ENCODE measurements around the gene CASS4.

Gene CASS4, protein sequence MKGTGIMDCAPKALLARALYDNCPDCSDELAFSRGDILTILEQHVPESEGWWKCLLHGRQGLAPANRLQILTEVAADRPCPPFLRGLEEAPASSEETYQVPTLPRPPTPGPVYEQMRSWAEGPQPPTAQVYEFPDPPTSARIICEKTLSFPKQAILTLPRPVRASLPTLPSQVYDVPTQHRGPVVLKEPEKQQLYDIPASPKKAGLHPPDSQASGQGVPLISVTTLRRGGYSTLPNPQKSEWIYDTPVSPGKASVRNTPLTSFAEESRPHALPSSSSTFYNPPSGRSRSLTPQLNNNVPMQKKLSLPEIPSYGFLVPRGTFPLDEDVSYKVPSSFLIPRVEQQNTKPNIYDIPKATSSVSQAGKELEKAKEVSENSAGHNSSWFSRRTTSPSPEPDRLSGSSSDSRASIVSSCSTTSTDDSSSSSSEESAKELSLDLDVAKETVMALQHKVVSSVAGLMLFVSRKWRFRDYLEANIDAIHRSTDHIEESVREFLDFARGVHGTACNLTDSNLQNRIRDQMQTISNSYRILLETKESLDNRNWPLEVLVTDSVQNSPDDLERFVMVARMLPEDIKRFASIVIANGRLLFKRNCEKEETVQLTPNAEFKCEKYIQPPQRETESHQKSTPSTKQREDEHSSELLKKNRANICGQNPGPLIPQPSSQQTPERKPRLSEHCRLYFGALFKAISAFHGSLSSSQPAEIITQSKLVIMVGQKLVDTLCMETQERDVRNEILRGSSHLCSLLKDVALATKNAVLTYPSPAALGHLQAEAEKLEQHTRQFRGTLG

DNA sequence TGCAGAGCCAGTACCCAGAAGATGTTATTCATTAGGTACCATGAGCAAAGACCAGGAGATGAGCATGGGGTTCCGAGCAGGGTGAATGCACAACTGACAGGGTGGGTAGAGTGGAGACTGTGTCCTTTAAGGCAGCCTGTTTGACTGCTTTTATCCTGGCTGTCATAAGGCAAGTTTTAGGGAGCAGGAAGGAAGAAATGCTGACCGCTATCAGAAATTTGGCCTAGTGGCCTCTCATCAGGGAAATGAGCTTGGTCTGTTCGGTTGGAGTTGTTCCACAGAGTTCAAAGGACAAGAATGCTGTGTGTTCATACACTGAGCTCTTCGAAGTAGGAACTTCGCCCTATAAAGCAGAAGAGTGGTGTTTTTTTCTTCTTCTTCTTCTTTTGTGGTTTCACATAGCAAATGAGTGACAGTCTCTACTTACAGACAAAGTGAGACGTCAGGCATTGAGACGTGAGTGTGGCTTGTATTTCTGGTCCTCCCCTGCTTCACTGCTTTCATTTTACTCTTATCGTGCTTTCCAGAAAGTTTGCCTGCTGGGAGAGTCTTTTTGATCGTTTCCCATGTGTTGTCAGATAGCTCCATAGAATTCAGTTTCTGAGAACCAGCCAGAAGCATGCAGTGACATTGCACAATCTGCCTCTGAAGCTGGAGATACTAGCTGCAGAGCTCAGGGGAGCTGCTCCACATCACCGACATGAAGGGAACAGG lies at the start of gene CASS4:
Gene CASS4, plus strand, starts transcription at position 502 of the 714 bp plus-strand sequence. Its CDS starts 199 bp downstream, at position 701.
- intact Hi-C loops (cut with DNase I): no loop called here
- DNase-seq: no peak

DNA sequence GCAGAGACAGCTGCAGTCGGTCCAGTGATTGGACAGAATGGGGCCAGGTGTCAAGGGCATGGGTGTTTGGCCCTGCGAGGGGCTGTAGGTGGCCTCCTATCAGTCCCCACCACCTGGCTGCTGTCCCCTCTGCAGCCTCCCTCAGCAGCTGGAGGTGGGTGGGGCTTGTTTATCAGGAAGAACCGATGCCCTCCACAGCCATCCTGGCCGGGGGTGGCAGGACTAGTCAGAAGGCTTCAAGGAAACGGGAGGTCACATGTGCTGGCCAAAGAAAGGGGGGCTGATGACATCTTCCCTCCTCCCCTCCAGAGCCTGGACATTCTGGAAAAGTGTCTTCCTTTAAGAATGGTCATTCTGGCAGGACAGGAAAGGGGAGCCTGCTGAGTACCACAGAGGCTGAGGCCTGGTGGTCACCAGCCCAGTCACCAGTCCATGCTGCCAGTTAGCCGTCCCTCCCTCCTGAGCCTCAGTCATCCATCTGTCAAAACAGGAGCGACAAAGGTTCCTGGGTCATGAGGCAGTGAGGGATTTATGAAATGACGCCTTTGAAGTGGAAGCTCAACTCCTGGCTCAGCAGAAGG lies 49.1 kb upstream of the CASS4 start:
- DNase-seq: peak in 1 of 10 donors; percentile 80

DNA sequence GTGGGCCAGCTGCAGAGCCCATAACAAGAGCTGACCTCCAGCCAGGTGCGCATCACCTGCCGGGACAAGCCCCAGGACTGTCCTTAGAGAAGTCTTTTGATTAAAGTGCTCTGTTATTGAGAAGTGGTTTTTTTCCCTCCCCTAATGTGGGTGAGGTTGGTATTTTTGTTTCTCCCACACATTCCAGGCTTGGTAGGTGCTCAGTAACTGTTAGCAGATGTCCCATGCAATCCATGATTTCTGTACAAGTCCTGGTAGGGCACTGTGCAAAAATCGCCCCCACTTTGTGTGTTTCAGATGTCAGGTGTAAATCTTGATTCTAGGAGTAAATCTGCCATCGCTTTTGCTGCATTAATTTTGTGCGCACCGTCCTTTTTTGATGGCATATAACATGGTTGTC lies 48.6 kb upstream of the CASS4 start:
- DNase-seq: no peak
- intact Hi-C loops (cut with DNase I): no loop called here

More for the DNA sequence above, 49.1 kb upstream of the CASS4 start:
- intact Hi-C loops (cut with DNase I): no loop called here

DNA sequence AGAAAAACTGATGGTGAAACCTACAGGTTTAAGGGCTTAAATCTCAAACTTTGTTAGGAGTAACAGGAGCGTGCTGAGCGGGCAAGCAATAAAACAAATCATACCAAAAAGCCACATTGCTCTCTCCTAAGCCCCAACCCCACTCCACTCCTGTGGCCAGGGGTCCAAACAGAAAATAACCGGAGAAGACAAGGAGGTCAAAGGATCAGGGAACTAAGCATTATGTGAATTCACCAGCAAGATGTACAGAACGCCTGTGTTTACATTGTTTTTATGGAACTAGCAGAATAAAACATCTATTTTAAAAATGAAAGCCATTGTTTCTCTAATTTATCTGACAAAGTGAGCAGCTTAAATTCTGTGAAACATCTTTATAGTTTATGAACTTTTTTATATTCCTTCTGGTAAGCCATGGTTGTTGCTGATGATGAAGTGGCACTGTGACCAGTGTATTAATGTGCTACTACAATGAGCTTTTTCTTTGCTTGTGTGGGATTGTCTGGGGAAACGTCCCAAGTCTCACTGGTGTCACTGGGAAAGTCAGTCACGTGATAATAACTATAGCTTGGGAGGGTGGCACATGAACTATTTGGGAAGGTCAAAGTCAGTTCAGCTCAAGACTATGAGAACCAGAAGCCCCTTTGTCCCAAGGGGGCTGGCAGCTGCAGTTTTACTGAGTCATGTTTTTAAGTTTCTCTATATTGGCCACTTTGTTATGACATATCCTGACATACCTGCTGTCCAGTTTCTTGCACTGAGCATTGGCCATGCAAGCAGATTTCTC lies 43.5 kb upstream of the CASS4 start:
- intact Hi-C loops (cut with DNase I): no loop called here
- DNase-seq: peak in 1 of 10 donors; percentile 26

DNA sequence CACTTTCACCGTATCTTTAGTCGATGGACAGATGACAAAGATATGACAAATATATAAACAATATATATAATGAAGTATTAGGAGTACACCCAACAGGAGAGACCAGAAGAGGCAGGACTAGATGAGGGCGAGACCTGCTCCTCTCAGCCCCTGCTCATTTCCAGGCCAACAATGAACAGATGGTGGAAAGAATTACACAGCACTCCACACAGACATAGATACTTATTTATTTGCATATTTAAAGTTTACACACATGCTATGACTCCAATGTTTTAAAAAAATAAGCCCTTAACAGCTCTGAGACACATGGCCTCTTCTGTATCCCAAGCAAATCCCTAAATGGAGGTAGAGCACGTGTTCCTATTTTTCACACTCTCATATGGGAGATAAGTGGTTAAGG lies 42.9 kb upstream of the CASS4 start:
- no peak for DNase-seq
- intact Hi-C loops (cut with DNase I): no loop called here

DNA sequence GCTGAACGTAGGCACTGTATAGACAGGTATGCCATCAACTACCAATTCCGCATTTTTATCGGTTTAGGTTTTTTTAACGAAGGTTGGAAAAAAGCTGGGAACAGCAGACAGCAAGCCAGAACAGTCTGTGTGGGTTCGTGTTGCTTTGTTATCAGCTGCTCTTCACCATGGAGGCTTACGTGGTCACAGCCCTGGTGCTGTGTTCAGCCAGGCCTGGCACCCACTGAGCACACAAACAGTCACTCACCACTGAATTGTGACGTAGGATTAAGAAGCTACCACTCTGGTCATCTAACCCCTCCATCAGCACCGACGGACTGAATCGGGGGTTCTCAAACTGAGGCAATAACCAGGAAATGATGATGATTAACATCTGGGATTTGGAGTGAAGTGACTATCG lies 40.1 kb upstream of the CASS4 start:
- intact Hi-C loops (cut with DNase I): no loop called here

DNA sequence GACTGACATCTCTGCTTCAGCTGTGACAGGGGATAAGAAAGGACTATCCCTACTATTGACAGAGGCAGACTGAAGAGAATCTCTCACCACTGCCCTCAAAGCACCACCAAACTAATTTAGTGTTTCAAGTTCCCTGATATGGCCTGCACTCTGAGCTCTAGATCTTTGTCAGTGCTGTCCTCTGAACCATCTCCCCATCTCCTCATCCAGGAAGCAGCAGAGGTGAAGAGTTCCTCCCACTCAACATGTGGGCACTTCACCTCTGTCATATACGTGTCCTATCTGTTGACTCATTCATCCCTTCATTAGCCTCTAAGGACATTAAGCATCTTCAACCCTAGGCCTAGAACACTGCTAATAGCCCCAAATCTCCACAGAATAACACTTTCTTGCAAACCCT lies 39.2 kb upstream of the CASS4 start:
- DNase-seq: no peak
- intact Hi-C loops (cut with DNase I): no loop called here

More for the DNA sequence above, 40.1 kb upstream of the CASS4 start:
- DNase-seq: no peak

DNA sequence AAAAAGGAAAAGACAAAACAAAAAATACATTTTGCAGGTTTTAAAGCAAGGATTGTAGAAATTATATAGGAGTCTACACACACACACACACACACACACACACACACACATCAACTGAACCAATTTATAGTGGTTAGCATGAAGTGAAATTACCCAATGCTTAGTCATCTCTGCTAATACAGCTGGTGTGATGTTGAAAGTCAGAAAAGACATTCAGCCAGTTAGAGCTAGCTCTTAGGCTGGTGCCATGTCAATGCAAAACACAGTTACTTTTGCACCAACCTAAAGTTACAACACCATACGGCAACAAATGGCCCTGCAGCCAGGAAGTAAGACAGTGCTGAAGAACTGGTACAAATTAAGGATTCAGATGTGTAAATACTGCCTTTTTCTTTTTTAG lies 38.1 kb upstream of the CASS4 start:
- intact Hi-C loops (cut with DNase I): no loop called here
- DNase-seq: no peak

DNA sequence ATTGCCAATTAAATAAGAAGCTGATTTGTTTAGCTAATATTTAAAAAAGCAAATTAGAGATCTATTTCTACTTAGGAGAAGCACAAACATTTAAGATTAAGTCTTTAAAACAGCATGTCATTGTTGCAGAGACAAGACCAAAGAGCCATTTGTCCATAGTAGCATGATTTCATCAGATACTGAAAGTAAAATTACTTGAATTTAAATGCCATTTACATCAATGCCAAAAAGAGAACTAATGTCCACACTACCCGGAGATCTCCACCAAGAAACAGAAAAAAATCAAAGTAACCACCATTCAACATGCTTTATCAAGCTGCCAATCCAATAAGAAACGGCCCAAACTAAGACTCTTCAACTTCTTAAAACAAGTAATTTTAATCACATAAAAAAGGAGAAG lies 35.7 kb upstream of the CASS4 start:
- intact Hi-C loops (cut with DNase I): no loop called here
- no peak for DNase-seq

DNA sequence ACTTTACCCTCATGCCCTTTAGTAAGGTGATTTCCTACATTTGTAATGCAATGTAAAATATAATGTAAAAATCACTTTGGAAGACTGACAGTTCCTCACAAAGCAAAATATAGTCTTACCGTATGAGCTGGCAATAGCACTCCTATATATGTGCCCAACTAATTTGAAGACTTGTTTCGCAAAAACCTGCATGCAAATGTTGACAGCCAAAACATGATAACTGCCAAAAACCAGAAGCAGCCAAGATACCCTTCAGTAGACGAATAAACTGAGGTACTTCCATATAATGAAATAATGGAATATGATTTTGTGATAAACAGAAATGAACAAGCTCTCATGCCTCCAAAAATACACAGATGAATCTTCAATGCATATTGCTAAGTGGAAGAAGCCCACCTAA lies 33.7 kb upstream of the CASS4 start:
- intact Hi-C loops (cut with DNase I): no loop called here
- no peak for DNase-seq

DNA sequence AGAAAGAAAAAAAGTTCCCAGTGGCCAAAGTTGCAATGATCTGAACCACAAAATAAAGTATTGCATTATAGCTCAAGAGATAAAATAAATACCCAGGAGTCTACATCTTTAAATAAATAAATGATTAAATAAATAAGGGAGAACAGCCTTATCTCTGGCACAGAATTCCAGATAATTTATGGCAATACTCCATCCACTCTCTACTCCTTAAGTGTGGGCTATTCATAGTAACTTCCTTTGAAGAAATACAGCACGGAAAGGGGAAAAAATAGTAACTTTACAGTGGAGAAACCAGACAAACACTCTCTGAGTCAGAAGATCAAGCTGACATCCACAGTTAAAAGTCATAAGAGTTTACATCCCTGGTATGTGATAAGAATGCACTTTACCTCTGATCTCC lies 31.7 kb upstream of the CASS4 start:
- intact Hi-C loops (cut with DNase I): no loop called here
- no peak for DNase-seq

DNA sequence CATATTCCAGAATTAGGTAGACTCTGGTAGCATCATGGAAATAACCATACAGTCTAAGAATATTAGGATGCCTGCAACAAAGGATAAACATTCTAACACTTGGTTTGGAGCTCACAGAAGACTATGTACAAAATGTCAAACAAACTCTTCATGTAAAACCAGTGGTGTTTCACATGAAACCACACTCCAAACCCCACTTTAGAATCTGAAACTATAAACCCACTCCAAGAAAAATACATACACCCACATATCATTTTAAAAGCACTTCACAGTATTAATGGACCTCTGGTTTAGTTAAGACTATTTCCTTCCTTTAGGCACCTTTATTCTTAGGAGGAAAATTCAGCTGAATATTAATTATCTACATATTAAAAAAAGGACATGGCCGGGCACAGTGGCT lies 30.6 kb upstream of the CASS4 start:
- intact Hi-C loops (cut with DNase I): no loop called here
- no peak for DNase-seq

DNA sequence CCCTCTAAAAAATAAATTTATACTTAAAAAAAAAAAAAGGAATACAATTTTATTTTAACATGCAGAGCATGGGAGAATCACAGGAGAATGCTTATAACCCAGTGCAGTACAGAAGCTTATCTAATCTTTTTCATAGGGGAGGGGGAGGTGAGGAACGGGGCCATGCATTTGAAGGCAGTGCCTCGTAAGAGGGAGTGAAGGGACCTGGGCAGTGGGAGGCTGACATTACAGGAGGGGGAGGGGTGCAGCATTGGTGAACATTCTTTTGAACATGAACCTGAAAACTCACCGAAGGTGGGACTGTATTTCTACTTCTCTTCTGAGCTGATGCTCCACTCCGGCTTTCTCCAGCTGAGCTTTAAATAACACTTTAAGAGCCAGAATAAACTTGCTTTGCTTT lies 29.4 kb upstream of the CASS4 start:
- no peak for DNase-seq
- intact Hi-C loops (cut with DNase I): no loop called here

DNA sequence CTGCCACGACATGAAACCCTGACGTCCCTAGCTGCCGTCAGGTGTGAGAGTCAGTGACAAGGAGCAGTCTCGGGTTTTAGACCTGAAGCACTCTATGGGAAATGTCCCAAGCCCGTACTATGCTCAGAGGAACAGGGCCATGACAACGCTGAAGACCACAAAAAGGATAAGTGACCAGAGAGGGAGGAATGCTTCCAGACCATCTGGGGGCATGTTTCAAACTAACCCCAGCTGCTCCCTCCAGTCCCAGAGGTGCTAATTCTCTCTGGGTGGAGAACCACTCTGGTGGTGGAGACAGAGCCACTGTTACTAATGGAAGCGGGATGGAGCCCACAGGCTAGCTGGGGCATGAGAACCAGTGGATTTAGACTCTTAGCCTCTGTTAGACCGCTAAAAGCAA lies 28.7 kb upstream of the CASS4 start:
- intact Hi-C loops (cut with DNase I): no loop called here
- no peak for DNase-seq

DNA sequence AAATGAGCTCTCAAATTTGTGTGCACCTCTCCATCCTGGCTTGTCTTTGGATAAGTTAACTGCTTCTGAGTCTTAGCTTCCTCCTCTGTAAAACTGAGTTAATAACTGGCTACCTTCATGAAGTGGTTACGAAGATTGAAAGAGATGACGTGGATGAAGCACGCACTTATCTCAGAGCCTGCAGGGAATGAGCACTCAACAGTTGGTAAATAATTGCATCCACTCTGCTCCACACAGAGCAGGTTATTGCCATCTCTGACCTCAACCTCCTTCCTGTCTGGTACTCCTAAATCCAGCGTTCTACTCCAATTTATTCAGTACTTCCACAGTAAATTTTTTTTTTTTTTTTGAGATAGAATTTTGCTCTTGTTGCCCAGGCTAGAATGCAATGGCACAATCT lies 26.9 kb upstream of the CASS4 start:
- no peak for DNase-seq
- intact Hi-C loops (cut with DNase I): no loop called here

DNA sequence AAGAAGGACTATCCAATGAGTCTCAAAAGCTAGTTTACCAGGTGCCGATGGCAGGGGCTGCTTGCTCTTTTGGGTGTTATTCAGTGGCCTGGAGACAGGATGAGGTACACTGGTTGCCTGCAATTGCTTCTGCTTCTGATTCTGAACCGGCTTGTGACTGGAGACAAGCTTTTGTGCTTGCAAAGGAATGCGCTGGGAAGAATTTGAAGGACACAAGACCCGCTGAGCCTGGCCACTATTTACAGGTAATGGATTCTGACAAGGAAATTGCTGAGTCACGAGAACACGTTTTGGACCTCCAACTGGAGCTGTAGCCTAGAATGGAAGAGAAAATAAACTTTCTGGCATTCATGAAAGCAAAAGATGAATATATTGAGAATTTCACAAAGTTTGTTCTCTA lies 25.8 kb upstream of the CASS4 start:
- DNase-seq: no peak
- intact Hi-C loops (cut with DNase I): no loop called here

DNA sequence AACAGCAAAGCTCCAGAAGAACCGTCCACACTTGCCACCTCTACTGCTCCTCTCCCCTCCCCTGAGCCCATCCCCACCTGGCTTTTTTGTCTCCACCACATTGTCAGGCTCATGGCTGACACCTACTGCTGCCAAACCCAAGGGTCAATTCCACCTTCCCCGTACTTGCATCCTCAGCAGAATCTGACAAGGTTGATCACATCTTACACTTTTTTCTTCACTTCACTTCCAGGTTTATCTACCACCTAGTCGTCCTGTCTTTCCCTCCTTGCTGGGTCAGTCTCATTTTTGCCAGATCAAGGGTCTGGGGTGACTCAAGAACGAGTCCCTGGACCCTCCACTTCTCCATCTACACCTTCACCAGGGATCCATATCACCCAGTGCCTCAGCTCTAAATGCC lies 23.2 kb upstream of the CASS4 start:
- DNase-seq: no peak
- intact Hi-C loops (cut with DNase I): no loop called here

DNA sequence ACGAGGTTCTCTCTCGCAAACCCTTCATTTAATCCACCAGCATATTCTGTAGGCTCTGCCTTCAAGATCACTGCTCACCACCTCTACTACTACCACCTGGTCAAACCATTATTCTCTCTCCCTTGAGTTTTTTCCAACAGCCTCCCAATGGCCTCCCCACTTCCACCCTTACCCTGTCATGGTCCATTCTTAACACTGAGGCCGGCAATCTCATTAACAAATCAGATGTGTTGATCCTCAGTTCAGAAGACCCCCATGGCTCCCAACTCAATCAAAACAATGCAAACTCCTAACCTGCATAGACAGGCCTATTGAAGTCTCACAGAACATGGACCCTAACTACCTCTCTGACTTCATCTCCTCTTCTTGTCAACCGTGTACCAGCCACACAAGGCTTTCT lies 22.3 kb upstream of the CASS4 start:
- DNase-seq: no peak

DNA sequence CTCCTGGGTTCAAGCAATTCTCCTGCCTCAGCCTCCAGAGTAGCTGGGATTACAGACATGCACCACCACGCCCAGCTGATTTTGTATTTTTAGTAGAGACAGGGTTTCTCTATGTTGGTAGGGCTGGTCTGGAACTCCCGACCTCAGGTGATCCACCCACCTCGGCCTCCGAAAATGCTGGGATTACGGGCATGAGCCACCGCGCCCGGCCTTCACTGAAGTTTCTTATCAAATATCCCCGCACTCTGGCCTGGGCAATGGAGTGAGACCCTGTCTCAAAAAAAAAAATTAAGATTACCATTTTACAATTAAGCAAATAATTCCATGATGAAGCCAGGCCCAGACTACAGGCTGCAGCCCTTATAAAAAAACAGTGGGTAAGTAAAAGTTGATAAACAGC lies 21.7 kb upstream of the CASS4 start:
- intact Hi-C loops (cut with DNase I): loop anchor here (5.0 kb wide), 1 partner anchor 33 kb away; the partner anchor contains the start of gene FAM210B
- DNase-seq: peak in 1 of 10 donors; percentile 61

More for the DNA sequence above, 22.3 kb upstream of the CASS4 start:
- intact Hi-C loops (cut with DNase I): loop anchor here (5.0 kb wide), 1 partner anchor 33 kb away; the partner anchor contains the start of gene FAM210B

DNA sequence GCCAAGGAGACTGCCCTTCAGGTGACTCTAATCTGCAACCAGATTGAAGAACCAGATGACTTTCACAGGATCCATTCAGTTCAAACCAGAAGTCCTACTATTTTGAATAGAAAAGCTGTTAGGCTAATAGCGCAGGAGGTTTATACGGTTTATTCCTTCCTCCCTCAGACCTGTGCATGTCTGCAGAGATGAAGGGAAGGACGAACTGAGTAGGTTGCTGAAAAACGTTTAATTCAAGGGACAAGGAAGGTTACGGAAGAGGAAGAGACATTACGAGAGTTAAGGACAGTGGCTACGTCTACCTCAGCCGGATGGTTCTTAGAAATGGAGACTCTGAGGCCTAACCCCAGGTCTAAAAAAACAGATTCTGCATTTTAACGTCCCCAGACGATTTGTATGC lies 21.0 kb upstream of the CASS4 start:
- no peak for DNase-seq
- intact Hi-C loops (cut with DNase I): loop anchor here (5.0 kb wide), 1 partner anchor 34 kb away; the partner anchor contains the start of gene FAM210B
